Mammary epithelial cell (primary cell): ENCODE data around the gene SC5D.

ENCODE experiments used
- EZH2 ChIP-seq: IDR thresholded peaks from 2 replicates; pipeline ENCODE4 v1.6.1; 2012; ENCODE audit warnings: low read length, inconsistent platforms, borderline replicate concordance
- TF ChIP-seq, protein P1 (sequence below), 2 donors: IDR thresholded peaks in 1 of 2; conservative IDR thresholded peaks in 1 of 2; 2 replicates each; pipeline ENCODE4 v1.5.1; 2011 to 2012; ENCODE audit warnings: inconsistent platforms in 2 of 2, low read length in 2 of 2, mild to moderate bottlenecking in 2 of 2, control low read depth in 1 of 2, low read depth in 1 of 2; ENCODE audit not compliant: insufficient read depth in 1 of 2; ENCODE audit errors: extremely low read depth in 1 of 2

DNA sequence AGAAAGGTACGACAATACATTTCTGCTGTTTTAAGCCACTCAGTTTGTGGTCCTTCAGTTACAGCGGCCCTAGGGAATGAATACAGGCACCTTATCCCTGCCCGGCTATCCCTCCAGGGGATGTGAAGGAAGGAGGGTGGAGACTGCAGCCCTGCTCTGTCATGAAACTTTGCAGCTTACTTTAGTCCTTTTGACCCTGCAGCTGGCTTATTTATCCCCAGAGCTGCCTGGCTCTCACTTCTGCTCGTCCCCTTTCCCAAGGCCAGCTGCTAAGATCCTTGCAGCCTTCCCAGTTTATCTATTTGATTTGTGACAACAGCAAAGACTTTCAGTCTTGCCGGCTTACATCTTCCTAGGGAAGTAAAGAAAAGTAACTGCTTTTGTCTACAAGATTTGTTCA, 55.2 kb downstream of the SC5D start:
- TF ChIP-seq, protein P1, sequence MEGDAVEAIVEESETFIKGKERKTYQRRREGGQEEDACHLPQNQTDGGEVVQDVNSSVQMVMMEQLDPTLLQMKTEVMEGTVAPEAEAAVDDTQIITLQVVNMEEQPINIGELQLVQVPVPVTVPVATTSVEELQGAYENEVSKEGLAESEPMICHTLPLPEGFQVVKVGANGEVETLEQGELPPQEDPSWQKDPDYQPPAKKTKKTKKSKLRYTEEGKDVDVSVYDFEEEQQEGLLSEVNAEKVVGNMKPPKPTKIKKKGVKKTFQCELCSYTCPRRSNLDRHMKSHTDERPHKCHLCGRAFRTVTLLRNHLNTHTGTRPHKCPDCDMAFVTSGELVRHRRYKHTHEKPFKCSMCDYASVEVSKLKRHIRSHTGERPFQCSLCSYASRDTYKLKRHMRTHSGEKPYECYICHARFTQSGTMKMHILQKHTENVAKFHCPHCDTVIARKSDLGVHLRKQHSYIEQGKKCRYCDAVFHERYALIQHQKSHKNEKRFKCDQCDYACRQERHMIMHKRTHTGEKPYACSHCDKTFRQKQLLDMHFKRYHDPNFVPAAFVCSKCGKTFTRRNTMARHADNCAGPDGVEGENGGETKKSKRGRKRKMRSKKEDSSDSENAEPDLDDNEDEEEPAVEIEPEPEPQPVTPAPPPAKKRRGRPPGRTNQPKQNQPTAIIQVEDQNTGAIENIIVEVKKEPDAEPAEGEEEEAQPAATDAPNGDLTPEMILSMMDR (conservative IDR thresholded peaks at IDR 0.05 in 1 of 2, IDR thresholded peaks at IDR 0.05 in 1 of 2; ENCODE audit: extremely low read depth in 1 of 2, insufficient read depth in 1 of 2, low read depth in 1 of 2, low read length in 2 of 2) = no peak
- no peak for TF ChIP-seq EZH2
